PC-9 (cell line): ENCODE measurements around the gene FOXJ1.

Experiments
- CTCF ChIP-seq: fragments of 200-600 bp; sonication (generic); conservative IDR thresholded peaks from 2 replicates; pipeline ENCODE4 v1.6.1; 2017; ENCODE audit warnings: mixed run types, antibody characterized with exemption, mild to moderate bottlenecking, moderate library complexity
- EZH2 ChIP-seq: fragments of 200-600 bp; sonication (generic); IDR thresholded peaks from 2 replicates; pipeline ENCODE4 v1.8.0; 2017; ENCODE audit warnings: antibody characterized with exemption, low read depth

GRCh38 chr17:76111956-76112355 lies 29.1 kb downstream of the FOXJ1 start:
- no peak for TF ChIP-seq EZH2
- TF ChIP-seq CTCF = no peak
